Astrocyte (in vitro differentiated cells and primary cell): ENCODE measurements around the gene RNPS1.

Source experiments
- EZH2 ChIP-seq: IDR thresholded peaks from 2 replicates; pipeline ENCODE4 v1.6.1; 2012; ENCODE audit warnings: mild to moderate bottlenecking, low read length, inconsistent platforms; ENCODE audit not compliant: insufficient read depth
- TF ChIP-seq, protein P1 (sequence below): IDR thresholded peaks from 2 replicates; pipeline ENCODE4 v1.5.1; 2011; ENCODE audit warnings: low read depth, mild to moderate bottlenecking, inconsistent platforms, low read length, moderate library complexity; ENCODE audit not compliant: insufficient read depth

DNA sequence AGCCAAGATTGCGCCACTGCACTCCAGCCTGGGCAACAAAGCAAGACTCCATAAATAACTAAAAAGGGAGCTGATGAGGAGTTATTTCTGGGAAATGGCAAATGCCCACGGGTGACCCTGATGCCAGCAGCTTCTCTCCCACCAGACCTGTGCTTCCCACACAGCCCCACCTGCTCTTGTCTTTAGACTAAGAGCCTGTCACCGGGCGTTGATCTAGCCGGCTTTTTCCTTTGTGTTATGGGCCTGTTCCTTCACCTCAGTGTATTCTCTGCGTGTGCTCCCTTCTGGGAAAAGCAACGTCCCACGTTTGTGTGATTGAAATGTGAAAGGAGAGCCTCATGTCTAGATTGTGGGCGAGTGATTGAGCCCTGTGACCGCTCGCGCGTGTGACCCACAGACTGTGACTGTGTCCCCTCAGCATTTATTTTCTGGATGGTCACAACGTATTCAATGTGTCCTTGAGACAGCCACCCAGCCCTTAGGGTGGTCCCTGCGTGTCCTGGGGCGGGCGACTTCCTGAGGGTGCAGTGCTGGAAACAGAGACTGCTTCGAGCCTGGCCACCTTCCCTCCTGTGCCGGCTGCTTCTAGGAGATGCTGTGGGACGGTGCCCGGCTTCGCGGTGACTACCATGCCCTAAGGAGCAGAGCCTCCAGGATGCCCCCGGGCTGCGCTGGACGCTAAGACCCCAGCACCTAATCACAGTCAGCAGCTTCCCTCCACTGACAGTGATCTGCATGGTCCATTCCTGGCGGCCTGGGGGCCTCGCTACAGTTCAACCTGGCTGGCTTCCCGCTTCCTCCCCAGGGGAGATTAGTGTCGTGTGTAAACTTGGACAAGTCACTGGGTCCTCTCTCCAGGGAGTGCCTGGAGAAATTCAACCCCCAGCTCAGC lies 7.8 kb upstream of the RNPS1 start:
- TF ChIP-seq, protein P1, sequence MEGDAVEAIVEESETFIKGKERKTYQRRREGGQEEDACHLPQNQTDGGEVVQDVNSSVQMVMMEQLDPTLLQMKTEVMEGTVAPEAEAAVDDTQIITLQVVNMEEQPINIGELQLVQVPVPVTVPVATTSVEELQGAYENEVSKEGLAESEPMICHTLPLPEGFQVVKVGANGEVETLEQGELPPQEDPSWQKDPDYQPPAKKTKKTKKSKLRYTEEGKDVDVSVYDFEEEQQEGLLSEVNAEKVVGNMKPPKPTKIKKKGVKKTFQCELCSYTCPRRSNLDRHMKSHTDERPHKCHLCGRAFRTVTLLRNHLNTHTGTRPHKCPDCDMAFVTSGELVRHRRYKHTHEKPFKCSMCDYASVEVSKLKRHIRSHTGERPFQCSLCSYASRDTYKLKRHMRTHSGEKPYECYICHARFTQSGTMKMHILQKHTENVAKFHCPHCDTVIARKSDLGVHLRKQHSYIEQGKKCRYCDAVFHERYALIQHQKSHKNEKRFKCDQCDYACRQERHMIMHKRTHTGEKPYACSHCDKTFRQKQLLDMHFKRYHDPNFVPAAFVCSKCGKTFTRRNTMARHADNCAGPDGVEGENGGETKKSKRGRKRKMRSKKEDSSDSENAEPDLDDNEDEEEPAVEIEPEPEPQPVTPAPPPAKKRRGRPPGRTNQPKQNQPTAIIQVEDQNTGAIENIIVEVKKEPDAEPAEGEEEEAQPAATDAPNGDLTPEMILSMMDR = no peak
- no peak for TF ChIP-seq EZH2
